Heart left ventricle (tissue), 16 donors: ENCODE measurements around the gene CERKL. TPM values are rescaled to one million over a fixed set of nuclear protein-coding genes. Genes with fewer than 3 reads are reported as not detected.

Experiments
- ATAC-seq, 4 donors: fragments of 200-7000 bp; cut with Tn5 transposase; one replicate each; pipeline ENCODE4 v1.9.1; 2020 to 2022; ENCODE audit warnings: moderate library complexity in 4 of 4, mild to moderate bottlenecking in 3 of 4, moderate number of reproducible peaks in 1 of 4
- DNase-seq, 5 donors: peaks; one replicate each; pipeline ENCODE4 v3.0.0-alpha.2; 2020
- H3K27ac ChIP-seq, 12 donors: fragments of 200-600 bp; sonication (generic) in 4 of 12; one replicate each; pipeline versions ENCODE4 v1.5.0 to v1.8.0; 2016 to 2022; ENCODE audit warnings: mild to moderate bottlenecking in 2 of 12
- H3K27me3 ChIP-seq, 9 donors: fragments of 200-600 bp; sonication (generic) in 2 of 9; one replicate each; pipeline versions ENCODE4 v1.5.1 to v1.8.0; 2016 to 2022; ENCODE audit warnings: mild to moderate bottlenecking in 3 of 9
- H3K36me3 ChIP-seq, 9 donors: fragments of 200-600 bp; sonication (generic) in 2 of 9; one replicate each; pipeline versions ENCODE4 v1.5.0 to v1.8.0; 2018 to 2022; ENCODE audit warnings: mild to moderate bottlenecking in 2 of 9
- H3K4me1 ChIP-seq, 12 donors: fragments of 200-600 bp; sonication (generic) in 4 of 12; one replicate each; pipeline versions ENCODE4 v1.5.0 to v1.8.0; 2016 to 2022; ENCODE audit warnings: mild to moderate bottlenecking in 3 of 12
- H3K4me3 ChIP-seq, 12 donors: fragments of 200-600 bp; sonication (generic) in 4 of 12; one replicate each; pipeline versions ENCODE4 v1.5.0 to v1.8.0; 2017 to 2022; ENCODE audit warnings: mild to moderate bottlenecking in 9 of 12, moderate library complexity in 4 of 12
- H3K9me3 ChIP-seq, 12 donors: fragments of 200-600 bp; sonication (generic) in 4 of 12; one replicate each; pipeline versions ENCODE4 v1.5.0 to v1.8.0; 2016 to 2022; ENCODE audit warnings: mild to moderate bottlenecking in 1 of 12
- POLR2A ChIP-seq, 2 donors: fragments of 450-650 bp; IDR thresholded peaks; one replicate each; pipeline ENCODE4 v1.6.1; 2017; ENCODE audit warnings: antibody characterized with exemption in 2 of 2, mild to moderate bottlenecking in 2 of 2, moderate library complexity in 2 of 2
- WGBS, 4 donors: extraction: QIAGEN DNeasy Blood & Tissue Kit in 2 of 4; methylation state at CpG; one replicate each; pipeline versions ENCODE4 v1.1.5 to v1.1.7; 2013 to 2018; 5-methylcytosine and 5-hydroxymethylcytosine counted together
- intact Hi-C, 10 donors: fragments of 100-400 bp; cut with DNase I; formaldehyde crosslinking; loops; one replicate each; pipeline versions ENCODE4 v1.11.1 to v1.14.2; 2022
- polyA plus RNA-seq, 2 donors: library from polyadenylated mRNA; stranded (reverse); fragments of 200-250 nt; gene quantifications; one replicate each; pipeline ENCODE4 v1.2.3, GENCODE V29; 2013
- total RNA-seq, 9 donors: library from RNA; depleted of rRNA in 2 of 9; stranded (reverse); fragments of >200 nt in 2 of 9; fragmentation: NEBNext Ultra II Directional in 3 of 9; extraction: Animal tissue kit (Norgen Biotek cat#: 25700) in 3 of 9; gene quantifications; one replicate each; pipeline versions ENCODE4 v1.1.0 to v1.2.4, GENCODE V29; 2016 to 2023
- TF ChIP-seq, protein P1 (sequence below), 12 donors: fragments of 200-600 bp; sonication (generic) in 4 of 12; IDR thresholded peaks; one replicate each; pipeline versions ENCODE4 v1.5.0 to v1.8.0; 2018 to 2022; ENCODE audit warnings: antibody characterized with exemption in 12 of 12, mild to moderate bottlenecking in 5 of 12
- donor health status: ischemic (EF 13 %, LVEDD 7.1; RV severe dilation, severe dysfunction).
- donor health status: healthy with polysubstance abuse.
- donor health status: DM: no; HTN: yes; CAD: no.
- donor health status: DM: no; HTN: no; CAD: no.
- donor health status: ischemic (EF 25% LVEDD 6.9; RV normal size, moderate dysfunction).
- donor health status: ischemic (EF 25% LVEDD 5.7; RV mildly dilated, moderate dysfunction).
- donor health status: healthy.
- donor health status: DM: yes; HTN: yes; CAD: no.
- donor health status: ischemic (EF 35%, LVEDD 5.7; RV mildly dilated, moderate dysfunction).
- donor health status: nonischemic (EF 11% LVEDD 7.7; RV severe dilation, severe dysfunction).
- donor health status: DM: yes; HTN: yes; CAD: no.
- donor health status: PGD.
- donor health status: ischemic (EF 29% LVEDD 5.4; RV normal size, mild dysfunction).
- donor health status: nonischemic (EF 23%, LVEDD 6.1; RV moderate dilation, normal function).

CERKL gene
- total and polyA plus RNA-seq, 11 donors = not detected

- TF ChIP-seq, protein P1, sequence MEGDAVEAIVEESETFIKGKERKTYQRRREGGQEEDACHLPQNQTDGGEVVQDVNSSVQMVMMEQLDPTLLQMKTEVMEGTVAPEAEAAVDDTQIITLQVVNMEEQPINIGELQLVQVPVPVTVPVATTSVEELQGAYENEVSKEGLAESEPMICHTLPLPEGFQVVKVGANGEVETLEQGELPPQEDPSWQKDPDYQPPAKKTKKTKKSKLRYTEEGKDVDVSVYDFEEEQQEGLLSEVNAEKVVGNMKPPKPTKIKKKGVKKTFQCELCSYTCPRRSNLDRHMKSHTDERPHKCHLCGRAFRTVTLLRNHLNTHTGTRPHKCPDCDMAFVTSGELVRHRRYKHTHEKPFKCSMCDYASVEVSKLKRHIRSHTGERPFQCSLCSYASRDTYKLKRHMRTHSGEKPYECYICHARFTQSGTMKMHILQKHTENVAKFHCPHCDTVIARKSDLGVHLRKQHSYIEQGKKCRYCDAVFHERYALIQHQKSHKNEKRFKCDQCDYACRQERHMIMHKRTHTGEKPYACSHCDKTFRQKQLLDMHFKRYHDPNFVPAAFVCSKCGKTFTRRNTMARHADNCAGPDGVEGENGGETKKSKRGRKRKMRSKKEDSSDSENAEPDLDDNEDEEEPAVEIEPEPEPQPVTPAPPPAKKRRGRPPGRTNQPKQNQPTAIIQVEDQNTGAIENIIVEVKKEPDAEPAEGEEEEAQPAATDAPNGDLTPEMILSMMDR (IDR thresholded peaks at IDR 0.05) = no peak
- TF ChIP-seq POLR2A (IDR thresholded peaks at IDR 0.05) = no peak
- DNase-seq (no peak), ATAC-seq (no peak)
- Histone ChIP-seq H3K27ac (no peak overlapping the region), H3K4me1 (no peaks in the 10 kb centered on the region), H3K36me3 (no peaks in the 10 kb centered on the region), H3K4me3 (no peak overlapping the region), H3K27me3 (peaks cover 0 to 22% (median 0%) of the 10 kb centered on the region in 9 donors), H3K9me3 (no peaks in the 10 kb centered on the region)
- intact Hi-C loops = loop anchor here in 5 of 10 donors (10.0 kb wide), 3 partner anchors 138 to 1078 kb away; no protein-coding TSS in a partner anchor
- WGBS, 4 donors = 59 to 68% (median 63%) methylated on average over 5 of the region's 5 CpGs
These were observed 80.5 kb downstream of the CERKL start for GRCh38 chr2:181576431-181576830.

DNA sequence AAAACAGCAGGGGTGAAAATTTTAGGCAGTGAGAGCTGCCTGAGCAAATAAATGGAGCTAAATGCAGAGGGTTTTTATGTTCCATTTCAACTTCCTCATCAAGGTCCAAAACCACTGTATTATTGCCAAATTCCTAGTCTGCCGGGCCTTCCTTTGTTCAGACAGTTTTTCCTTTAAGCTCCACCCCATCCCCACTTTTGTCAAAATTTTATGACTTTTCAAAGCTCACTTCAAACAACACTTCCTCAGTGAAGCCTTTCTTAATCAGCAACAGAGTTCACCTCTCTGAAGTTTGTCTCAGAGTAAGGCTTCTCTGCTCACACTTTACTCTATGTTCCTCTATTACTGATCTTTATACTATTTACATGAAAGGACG lies 81.3 kb downstream of the CERKL start:
- no peak overlapping the region for H3K4me3 ChIP-seq
- H3K4me1 ChIP-seq = no peaks in the 10 kb centered on the region
- intact Hi-C loops = loop anchor here in 5 of 10 donors (10.0 kb wide), 3 partner anchors 139 to 1079 kb away; no protein-coding TSS in a partner anchor
- no peaks in the 10 kb centered on the region for H3K36me3 ChIP-seq
- TF ChIP-seq, protein P1 (IDR thresholded peaks at IDR 0.05) = no peak
- TF ChIP-seq POLR2A (IDR thresholded peaks at IDR 0.05) = no peak
- no peak overlapping the region for H3K27ac ChIP-seq
- DNase-seq (no peak), ATAC-seq (no peak)
- WGBS, 4 donors = 55 to 66% (median 59%) methylated on average over 2 of the region's 2 CpGs
- H3K9me3 ChIP-seq = no peaks in the 10 kb centered on the region
- H3K27me3 ChIP-seq = peaks cover 0 to 22% (median 0%) of the 10 kb centered on the region in 9 donors

DNA sequence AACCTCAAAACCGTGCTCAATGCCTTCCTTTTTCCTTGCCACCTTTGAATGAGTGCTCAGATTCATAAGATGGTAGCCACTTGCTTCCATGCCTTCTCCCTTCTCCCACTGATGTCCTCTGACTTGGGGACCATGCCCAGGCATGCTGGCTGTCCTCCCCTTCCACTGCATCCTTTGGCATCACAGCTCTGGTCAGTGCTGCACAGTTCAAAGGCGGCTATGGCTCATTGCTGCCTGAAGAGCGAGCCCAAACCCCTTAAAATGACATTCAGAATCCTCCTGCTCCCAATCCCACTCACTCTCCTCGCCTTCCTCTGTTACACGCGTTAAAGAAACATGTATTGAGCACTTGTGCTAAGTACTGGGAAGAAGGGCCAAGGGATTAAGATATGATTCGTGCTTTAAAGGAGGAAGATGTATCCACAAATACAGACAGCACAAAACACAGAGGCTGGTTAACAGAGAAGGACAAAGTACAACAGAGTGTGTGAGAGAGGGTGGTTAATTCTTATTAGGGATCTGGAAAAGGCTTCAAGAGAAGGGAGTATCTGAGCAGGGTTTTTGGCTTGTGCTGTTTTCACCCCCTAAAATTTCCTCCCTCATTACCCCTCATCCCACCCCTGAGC lies 81.8 kb downstream of the CERKL start:
- 64 to 67% (median 64%) methylated on average over 7 of the region's 7 CpGs for WGBS, 4 donors
- Histone ChIP-seq H3K27ac (no peak overlapping the region), H3K36me3 (no peaks in the 10 kb centered on the region), H3K4me3 (no peak overlapping the region), H3K9me3 (no peaks in the 10 kb centered on the region), H3K27me3 (peaks cover 0 to 22% (median 0%) of the 10 kb centered on the region in 9 donors), H3K4me1 (no peaks in the 10 kb centered on the region)
- TF ChIP-seq, protein P1 (IDR thresholded peaks at IDR 0.05) = no peak
- TF ChIP-seq POLR2A (IDR thresholded peaks at IDR 0.05) = no peak
- DNase-seq = no peak
- intact Hi-C loops = loop anchor here in 5 of 10 donors (10.0 kb wide), 3 partner anchors 140 to 1080 kb away; no protein-coding TSS in a partner anchor
- no peak for ATAC-seq

GRCh38 chr2:181574321-181574720 lies 82.6 kb downstream of the CERKL start:
- DNase-seq = no peak
- TF ChIP-seq POLR2A (IDR thresholded peaks at IDR 0.05) = no peak
- TF ChIP-seq, protein P1 (IDR thresholded peaks at IDR 0.05) = no peak
- Histone ChIP-seq H3K36me3 (no peaks in the 10 kb centered on the region), H3K9me3 (no peaks in the 10 kb centered on the region), H3K4me1 (no peaks in the 10 kb centered on the region), H3K27ac (no peak overlapping the region), H3K27me3 (peaks cover 0 to 22% (median 0%) of the 10 kb centered on the region in 9 donors), H3K4me3 (no peak overlapping the region)
- ATAC-seq = no peak
- 52 to 70% (median 59%) methylated on average over 7 of the region's 7 CpGs for WGBS, 4 donors
- intact Hi-C loops = loop anchor here in 7 of 10 donors (5.0 to 10.0 kb wide), 4 partner anchors 138 to 1080 kb away; no protein-coding TSS in a partner anchor
